Measurements from ENCODE around the gene UTP20.

DNA sequence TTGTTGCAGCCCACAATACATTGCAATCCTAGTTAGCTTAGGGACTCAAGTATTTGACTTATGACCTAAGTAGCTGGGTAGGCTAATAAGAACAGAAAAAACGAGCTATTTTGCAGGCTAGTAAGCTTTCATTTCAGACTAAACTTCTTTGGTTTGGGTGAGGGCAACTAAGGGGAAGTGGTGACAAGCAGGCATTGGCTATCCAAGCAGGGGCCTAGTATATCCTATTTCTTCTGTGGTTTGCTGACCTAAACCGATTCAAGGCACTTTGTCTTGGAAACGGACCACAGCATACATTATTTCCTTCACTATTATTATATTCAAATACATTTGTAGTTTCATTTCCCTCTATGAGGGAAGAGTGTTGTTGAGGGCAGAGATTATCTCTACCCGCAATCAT lies 48.3 kb upstream of the UTP20 start:
- no peak for TF ChIP-seq EZH2 (IDR thresholded peaks at IDR 0.05; ENCODE audit: borderline replicate concordance, insufficient read depth, low read depth, low read length, poor library complexity, severe bottlenecking)
- TF ChIP-seq, protein P1, sequence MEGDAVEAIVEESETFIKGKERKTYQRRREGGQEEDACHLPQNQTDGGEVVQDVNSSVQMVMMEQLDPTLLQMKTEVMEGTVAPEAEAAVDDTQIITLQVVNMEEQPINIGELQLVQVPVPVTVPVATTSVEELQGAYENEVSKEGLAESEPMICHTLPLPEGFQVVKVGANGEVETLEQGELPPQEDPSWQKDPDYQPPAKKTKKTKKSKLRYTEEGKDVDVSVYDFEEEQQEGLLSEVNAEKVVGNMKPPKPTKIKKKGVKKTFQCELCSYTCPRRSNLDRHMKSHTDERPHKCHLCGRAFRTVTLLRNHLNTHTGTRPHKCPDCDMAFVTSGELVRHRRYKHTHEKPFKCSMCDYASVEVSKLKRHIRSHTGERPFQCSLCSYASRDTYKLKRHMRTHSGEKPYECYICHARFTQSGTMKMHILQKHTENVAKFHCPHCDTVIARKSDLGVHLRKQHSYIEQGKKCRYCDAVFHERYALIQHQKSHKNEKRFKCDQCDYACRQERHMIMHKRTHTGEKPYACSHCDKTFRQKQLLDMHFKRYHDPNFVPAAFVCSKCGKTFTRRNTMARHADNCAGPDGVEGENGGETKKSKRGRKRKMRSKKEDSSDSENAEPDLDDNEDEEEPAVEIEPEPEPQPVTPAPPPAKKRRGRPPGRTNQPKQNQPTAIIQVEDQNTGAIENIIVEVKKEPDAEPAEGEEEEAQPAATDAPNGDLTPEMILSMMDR (IDR thresholded peaks at IDR 0.05), result no peak
